Tibial nerve (tissue), 3 donors: ENCODE measurements around the gene ZNF669.

ENCODE experiments used
- POLR2A ChIP-seq, 2 donors: fragments of 450-650 bp; IDR thresholded peaks; one replicate each; pipeline ENCODE4 v1.6.1; 2017; ENCODE audit warnings: antibody characterized with exemption in 2 of 2, mild to moderate bottlenecking in 2 of 2, moderate library complexity in 2 of 2
- TF ChIP-seq, protein P1 (sequence below), 5 experiments: fragments of 200-600 bp in 3 of 5; fragments of 450-650 bp in 2 of 5; sonication (generic) in 3 of 5; IDR thresholded peaks; one replicate each; pipeline ENCODE4 v1.5.1; 2016 to 2019; ENCODE audit warnings: antibody characterized with exemption in 5 of 5, mild to moderate bottlenecking in 3 of 5, moderate library complexity in 2 of 5

DNA sequence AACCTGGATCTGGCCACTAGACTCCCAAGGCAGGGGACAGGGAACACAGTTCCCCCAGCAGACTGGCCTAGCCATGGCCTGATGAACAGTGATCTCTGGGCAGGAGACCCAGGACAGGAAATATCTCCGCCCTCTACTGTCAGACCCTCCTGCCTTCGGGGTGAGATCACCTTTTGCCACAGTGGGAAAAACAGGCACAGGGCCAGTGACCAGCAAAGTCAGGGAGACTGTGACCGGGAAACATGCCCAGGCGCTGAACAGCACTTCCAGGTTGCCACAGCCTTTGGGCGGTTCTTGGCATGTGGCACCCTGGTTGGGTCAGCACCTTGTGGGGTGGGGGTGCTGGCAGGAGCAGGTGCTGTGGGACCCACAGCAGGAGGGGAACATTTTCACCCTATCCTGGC lies 8.9 kb upstream of the ZNF669 start:
- TF ChIP-seq POLR2A (IDR thresholded peaks at IDR 0.05), result no peak
- TF ChIP-seq, protein P1, sequence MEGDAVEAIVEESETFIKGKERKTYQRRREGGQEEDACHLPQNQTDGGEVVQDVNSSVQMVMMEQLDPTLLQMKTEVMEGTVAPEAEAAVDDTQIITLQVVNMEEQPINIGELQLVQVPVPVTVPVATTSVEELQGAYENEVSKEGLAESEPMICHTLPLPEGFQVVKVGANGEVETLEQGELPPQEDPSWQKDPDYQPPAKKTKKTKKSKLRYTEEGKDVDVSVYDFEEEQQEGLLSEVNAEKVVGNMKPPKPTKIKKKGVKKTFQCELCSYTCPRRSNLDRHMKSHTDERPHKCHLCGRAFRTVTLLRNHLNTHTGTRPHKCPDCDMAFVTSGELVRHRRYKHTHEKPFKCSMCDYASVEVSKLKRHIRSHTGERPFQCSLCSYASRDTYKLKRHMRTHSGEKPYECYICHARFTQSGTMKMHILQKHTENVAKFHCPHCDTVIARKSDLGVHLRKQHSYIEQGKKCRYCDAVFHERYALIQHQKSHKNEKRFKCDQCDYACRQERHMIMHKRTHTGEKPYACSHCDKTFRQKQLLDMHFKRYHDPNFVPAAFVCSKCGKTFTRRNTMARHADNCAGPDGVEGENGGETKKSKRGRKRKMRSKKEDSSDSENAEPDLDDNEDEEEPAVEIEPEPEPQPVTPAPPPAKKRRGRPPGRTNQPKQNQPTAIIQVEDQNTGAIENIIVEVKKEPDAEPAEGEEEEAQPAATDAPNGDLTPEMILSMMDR (IDR thresholded peaks at IDR 0.05), result no peak
